ENCODE data around the gene BPIFB2.
A peak's percentile ranks its signal among the peaks of the same experiment; 100 is the strongest.
"Not testable (repeated sequence)": the region's sequence is repeated elsewhere in the genome, so short reads cannot be mapped to it uniquely, and the experiment has no call there.

The BPIFB2 gene

GRCh38 chr20:32971703-32972161, 35.8 kb upstream of the BPIFB2 start:
- no peak for DNase-seq (ENCODE audit: low spot score)

DNA sequence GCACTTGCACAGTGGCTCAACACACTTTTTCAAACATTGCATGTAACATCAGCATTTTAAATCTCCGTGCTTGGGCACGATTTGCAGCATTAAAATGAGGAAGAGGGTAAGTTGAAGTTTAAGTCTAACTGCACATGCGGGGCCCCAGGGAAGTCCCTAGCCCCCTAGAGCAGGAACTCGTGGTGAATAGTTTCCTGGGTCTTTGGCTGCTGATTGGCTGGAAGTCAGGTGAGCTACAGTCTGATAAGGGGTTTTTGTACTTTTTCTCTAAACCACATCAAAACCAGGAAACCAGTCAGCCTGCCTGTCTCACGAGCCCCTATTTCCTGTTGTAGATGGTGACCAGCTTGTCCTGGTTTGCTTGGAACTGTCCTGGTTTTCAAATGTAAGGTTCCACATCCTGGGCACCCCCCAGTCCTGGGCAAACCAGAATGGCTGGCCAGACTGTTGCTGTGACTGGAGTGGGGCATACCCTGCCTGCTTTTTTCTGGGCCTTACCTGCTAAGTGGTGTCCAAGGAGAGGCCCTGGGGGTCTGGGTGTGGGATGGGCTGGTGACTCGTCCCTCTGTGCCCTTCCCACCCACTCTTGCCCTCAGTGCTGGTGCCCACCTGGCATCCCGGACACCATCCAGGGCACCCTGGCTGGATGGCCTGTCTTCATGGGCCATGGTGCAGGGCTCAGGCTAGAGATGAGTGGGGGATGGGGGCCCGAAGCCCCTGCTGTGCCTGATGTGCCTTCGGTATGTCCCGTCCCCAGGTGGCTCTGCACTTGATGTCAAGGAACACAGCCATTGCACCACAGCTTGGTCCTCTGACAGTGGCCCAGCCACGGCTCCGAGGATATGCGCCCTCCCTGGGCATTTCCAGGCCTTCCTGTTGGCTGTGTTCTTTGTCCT, 35.1 kb upstream of the BPIFB2 start:
- DNase-seq (ENCODE audit: low spot score) = no peak

DNA sequence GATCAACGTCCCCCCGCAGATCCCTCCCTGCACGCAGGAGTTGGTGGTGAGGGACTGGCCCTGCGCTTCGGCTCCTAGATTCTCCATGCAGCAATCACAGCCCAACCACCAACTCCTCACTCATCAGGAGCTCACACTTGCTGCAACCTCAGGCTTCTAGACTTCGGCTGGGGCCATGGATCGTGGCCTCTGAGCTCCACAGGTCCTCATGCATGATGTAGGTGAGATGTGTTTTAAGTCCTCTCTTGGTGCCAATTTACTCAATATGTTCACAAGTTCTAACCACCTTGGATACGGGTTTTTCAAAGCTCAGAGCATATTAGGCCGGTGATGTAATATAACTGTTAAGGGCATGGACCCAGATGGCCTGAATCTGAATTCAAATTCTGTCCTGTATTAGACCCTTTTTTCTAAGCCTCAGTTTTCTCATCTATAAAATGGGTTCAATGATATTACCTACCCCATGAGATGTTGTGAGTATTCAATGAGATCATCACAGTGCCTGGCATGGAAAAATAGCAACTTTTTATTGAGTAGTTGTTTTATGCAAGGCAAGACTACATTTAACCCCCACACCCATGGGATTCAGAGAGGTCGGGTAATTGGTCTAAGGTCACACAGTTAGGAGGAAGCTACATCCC, 34.3 kb upstream of the BPIFB2 start:
- DNase-seq (ENCODE audit: low spot score) = no peak

- DNase-seq (ENCODE audit: low spot score) = not testable (repeated sequence)
Observed at GRCh38 chr20:32974204-32975064, 33.1 kb upstream of the BPIFB2 start.

- DNase-seq (ENCODE audit: low spot score) = not testable (repeated sequence)
Observed at GRCh38 chr20:32975121-32975520, 32.4 kb upstream of the BPIFB2 start.

GRCh38 chr20:32975698-32976674, 31.5 kb upstream of the BPIFB2 start:
- DNase-seq (ENCODE audit: low spot score) = no peak

GRCh38 chr20:32976746-32977145, 30.8 kb upstream of the BPIFB2 start:
- DNase-seq (ENCODE audit: low spot score) = no peak

DNA sequence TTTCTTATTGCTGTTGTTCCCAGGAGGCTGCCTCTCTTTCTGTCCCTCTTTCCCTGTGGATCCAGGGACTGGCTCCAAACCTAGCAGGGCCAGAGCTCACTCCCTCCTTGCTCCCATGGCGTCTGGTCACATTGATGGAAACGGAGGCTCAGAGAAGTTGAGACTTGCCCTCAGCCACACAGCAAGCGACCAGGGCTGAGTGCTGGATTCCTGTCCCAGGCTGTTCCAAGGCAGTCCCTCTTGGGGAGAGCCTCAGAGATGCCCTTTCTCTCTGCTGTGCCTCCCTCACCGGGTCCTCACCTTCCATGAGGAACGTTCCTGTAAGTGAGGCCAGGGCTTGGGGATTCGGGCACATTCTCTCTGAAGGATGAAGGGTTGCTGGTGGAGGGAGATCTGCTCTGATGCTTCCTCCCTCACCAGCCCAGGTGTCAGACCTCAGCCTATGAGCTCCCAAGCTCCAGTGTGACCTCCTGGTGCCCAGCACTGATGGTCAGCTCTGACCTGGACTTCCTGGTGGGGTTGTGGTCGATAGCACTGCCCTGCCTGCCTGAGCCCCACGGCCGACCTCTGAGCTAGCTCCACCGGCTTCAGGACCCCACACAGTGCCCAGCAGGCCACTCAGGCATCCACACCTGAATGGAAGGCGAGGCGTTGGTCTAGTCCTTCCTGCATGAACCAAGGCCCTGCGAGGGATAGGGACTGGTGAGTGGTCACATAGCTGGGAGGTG, 30.1 kb upstream of the BPIFB2 start:
- no peak for DNase-seq (ENCODE audit: low spot score)

GRCh38 chr20:32978009-32978335, 29.5 kb upstream of the BPIFB2 start:
- DNase-seq (ENCODE audit: low spot score) = no peak

GRCh38 chr20:32979201-32979998, 28.1 kb upstream of the BPIFB2 start:
- DNase-seq (ENCODE audit: low spot score) = no peak

DNA sequence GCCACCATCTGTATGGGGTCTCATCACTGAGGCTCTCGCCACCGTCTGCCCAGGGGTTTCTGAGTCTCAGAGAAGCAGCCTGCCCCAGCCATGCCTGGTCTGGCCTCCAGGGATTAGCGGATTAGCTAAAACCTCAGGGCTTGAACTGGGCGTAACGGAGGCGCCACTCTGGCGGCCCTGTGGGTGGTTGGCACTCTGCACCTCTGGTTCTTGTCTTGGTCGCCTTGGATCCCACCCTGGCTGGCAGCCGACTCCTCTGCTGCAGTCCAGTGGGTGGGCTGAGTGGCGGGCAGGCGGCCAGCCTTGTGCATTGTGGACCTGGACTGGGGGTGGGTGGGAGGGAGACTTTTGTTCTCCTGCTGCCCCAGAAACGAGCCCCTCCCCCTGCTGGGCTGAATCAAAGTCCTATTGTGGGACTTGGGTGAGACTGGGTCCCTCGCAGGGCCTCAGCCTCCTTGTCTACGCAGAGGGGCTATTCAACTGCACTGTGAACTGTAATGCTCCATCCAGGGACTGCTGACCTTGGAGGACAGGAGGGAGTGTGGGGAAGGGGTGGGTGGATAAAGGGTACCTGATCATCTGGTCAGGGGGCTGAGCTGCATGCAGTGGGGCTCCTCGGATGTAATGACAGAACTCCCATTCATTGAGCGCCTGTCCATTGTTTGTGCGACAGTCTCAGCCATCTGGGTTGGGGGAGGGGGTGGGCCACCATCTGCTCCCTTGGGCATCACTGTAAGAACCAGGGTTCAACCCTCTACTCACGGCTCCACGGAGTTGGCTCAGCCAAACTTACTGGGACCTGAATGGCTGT, 27.2 kb upstream of the BPIFB2 start:
- peak; percentile 92 for DNase-seq (ENCODE audit: low spot score)

GRCh38 chr20:32980990-32981389, 26.5 kb upstream of the BPIFB2 start:
- no peak for DNase-seq (ENCODE audit: low spot score)

DNA sequence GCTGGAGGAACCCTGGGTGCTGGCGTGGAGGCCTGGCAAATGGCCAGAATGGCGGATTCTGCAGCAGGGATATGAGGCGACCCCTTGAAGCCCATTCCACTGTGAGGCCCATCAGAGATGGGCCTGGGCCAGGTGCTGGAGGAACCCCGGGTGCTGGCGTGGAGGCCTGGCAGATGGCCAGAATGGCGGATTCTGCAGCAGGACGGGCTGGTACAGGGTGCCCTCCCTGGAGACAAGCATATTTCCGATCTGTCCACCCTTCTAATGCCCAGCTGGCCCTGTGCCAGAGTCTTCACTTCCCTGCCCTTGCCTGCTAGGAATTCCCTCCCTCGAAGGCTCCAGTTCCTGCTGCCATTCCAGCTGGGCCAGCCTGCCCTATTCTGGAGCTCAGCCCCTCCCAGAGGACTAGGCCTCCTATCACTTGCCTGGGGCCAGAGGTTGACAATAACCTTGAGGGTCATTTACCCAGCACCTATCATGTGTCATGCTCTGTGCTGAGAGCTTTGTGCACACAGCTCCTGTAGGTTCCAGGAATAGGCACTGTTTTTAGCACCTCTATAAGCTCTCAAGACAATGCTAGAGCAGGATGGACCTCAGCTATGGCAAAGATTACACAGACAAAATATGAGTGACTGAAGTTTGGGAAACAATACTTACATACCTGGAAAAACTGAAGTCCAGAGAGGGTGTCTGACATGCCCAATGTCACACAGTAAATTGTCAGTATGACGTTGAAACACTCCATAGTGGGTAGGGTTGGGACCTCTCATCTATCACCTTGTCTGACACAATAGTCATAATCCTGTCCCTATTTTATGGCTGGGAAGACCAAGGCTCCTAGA, 24.7 kb upstream of the BPIFB2 start:
- peak; percentile 40 for DNase-seq (ENCODE audit: low spot score)

- no peak for DNase-seq (ENCODE audit: low spot score)
Observed at GRCh38 chr20:32983459-32984112, 23.9 kb upstream of the BPIFB2 start.

DNA sequence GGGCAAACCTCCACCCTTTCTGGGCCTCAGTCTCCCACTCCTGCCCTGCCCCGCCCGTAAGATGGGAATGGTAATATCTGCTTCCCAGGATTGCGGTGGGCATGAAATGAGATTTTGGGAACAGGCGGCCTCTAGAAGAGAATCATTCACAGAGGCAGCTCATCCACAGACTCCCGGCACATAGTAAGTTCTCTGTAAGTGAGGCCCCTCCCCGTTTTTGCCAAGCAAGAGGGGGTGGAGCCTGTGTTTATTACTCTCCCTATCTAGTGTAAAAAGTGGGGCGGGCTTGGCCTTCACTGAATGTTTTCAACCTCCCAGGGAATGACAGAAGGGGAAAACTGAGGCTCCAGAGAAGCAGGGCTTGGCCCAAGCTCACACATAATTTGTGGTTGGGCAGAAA, 23.3 kb upstream of the BPIFB2 start:
- DNase-seq (ENCODE audit: low spot score) = peak; percentile 86

GRCh38 chr20:32984631-32985354, 22.7 kb upstream of the BPIFB2 start:
- DNase-seq (ENCODE audit: low spot score) = no peak

DNA sequence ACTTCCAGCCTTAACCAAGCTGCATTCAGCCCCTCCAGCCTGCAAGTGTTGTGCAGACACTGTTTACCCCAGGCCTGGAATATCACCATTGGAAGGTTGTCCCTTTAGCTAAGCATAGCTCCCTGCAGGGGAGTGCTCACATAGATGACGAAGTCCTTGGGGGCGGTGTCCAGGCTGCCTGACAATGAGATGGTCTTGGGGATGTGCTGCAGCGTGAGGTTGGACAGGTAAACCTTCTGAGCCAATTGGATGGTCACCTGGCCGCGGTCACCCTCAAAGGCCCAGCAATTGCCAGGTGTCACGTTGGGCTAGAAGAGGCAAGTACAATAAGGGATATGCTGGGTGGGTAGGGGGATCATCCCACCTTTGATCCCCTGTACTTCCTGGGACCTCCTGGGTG, 21.9 kb upstream of the BPIFB2 start:
- no peak for DNase-seq (ENCODE audit: low spot score)

Measured in putamen (tissue), 1 donor.